OCI-LY1 (cell line): ENCODE results near the gene MXI1.

Experiments
- H2AFZ ChIP-seq: fragments of 200-600 bp; sonication (generic), shearing (Covaris generic); 2 replicates; pipeline ENCODE4 v1.6.0; 2014; ENCODE audit warnings: antibody characterized with exemption, mild to moderate bottlenecking, low read length
- H3F3A ChIP-seq: fragments of 200-600 bp; sonication (generic), shearing (Covaris generic); 2 replicates; pipeline ENCODE4 v1.6.0; 2014; ENCODE audit warnings: mild to moderate bottlenecking, antibody characterized with exemption, low read length, moderate library complexity; ENCODE audit not compliant: insufficient read depth
- H3K27ac ChIP-seq: fragments of 200-600 bp; sonication (generic); 2 replicates; pipeline ENCODE4 v1.5.1; 2014; ENCODE audit warnings: low read length, mixed run types, mild to moderate bottlenecking, low read depth; ENCODE audit not compliant: poor library complexity, severe bottlenecking
- H3K27me3 ChIP-seq: fragments of 200-600 bp; sonication (generic); 2 replicates; pipeline ENCODE4 v1.6.0; 2014; ENCODE audit warnings: antibody characterized with exemption, mild to moderate bottlenecking, low read length, moderate library complexity; ENCODE audit not compliant: insufficient read depth
- H3K36me3 ChIP-seq: fragments of 200-600 bp; sonication (generic); 2 replicates; pipeline ENCODE4 v1.6.1; 2014; ENCODE audit warnings: mild to moderate bottlenecking, antibody characterized with exemption, low read length, moderate library complexity, mixed read lengths; ENCODE audit not compliant: insufficient read depth
- H3K4me1 ChIP-seq: fragments of 200-600 bp; sonication (generic); 2 replicates; pipeline ENCODE4 v1.5.1; 2014; ENCODE audit warnings: mild to moderate bottlenecking, low read length, moderate library complexity; ENCODE audit not compliant: insufficient read depth, severe bottlenecking
- H3K4me2 ChIP-seq: fragments of 200-600 bp; sonication (generic), shearing (Covaris generic); 2 replicates; pipeline ENCODE4 v1.6.1; 2014; ENCODE audit warnings: low read length
- H3K4me3 ChIP-seq: fragments of 200-600 bp; sonication (generic); 2 replicates; pipeline ENCODE4 v1.5.1; 2014; ENCODE audit warnings: low read length, low read depth, mild to moderate bottlenecking, mixed read lengths; ENCODE audit not compliant: poor library complexity, severe bottlenecking
- H3K79me2 ChIP-seq: fragments of 200-600 bp; shearing (Covaris generic); 2 replicates; pipeline ENCODE4 v1.6.1; 2016; ENCODE audit warnings: mixed run types, low read length, mixed read lengths; ENCODE audit not compliant: insufficient read depth
- H3K9ac ChIP-seq: fragments of 200-600 bp; sonication (generic), shearing (Covaris generic); 2 replicates; pipeline ENCODE4 v1.6.1; 2014; ENCODE audit warnings: mild to moderate bottlenecking, low read length, mixed read lengths
- H3K9me2 ChIP-seq: fragments of 200-600 bp; sonication (generic), shearing (Covaris generic); 2 replicates; pipeline ENCODE4 v1.6.1; 2014; ENCODE audit warnings: low read depth, mild to moderate bottlenecking, low read length, mixed read lengths
- H3K9me3 ChIP-seq: fragments of 200-600 bp; shearing (Covaris generic); 2 replicates; pipeline ENCODE4 v1.6.1; 2014; ENCODE audit warnings: low read length, mixed read lengths
- H4K20me1 ChIP-seq: fragments of 200-600 bp; sonication (generic), shearing (Covaris generic); 2 replicates; pipeline ENCODE4 v1.6.0; 2016; ENCODE audit warnings: mild to moderate bottlenecking, low read length; ENCODE audit not compliant: insufficient read depth
- EZH2 ChIP-seq: fragments of 200-600 bp; sonication (generic), shearing (Covaris generic); IDR thresholded peaks from 2 replicates; pipeline ENCODE4 v1.8.0; 2017; ENCODE audit warnings: borderline replicate concordance, mixed run types, mild to moderate bottlenecking, antibody characterized with exemption, low read length, moderate library complexity, mixed read lengths
- TF ChIP-seq, protein P1 (sequence below): fragments of 200-600 bp; sonication (generic), shearing (Covaris generic); IDR thresholded peaks from 2 replicates; pipeline ENCODE4 v1.5.1; 2017; ENCODE audit warnings: mild to moderate bottlenecking, antibody characterized with exemption, low read length, moderate library complexity, mixed read lengths

Gene MXI1

DNA sequence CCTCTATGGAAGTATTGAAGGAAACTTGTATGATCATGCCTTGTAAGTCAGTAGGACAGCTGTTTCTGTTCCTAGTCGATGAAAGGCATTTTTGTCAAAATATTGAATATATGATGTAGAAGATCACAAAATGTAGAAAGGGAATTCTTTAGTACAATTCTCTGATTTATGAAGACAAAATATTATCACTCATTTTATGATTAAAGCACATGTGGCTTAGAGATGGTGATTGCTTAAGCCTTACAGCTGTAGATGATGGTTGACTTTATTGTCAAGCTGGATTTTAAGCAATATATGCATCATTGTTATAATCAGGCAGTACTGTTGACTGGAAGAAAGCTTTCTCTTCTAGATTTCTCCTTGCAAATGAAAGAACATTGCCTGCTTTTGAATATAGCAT is 26.4 kb downstream of the MXI1 start:
- no peak overlapping the region for H3K27ac ChIP-seq
- no peaks in the 10 kb centered on the region for H3K9me3 ChIP-seq
- no peaks in the 10 kb centered on the region for H3K4me1 ChIP-seq
- no peaks in the 10 kb centered on the region for H3K9me2 ChIP-seq
- no peak overlapping the region for H2AFZ ChIP-seq
- H4K20me1 ChIP-seq, result no peaks in the 10 kb centered on the region
- H3K9ac ChIP-seq, result no peak overlapping the region
- TF ChIP-seq, protein P1, sequence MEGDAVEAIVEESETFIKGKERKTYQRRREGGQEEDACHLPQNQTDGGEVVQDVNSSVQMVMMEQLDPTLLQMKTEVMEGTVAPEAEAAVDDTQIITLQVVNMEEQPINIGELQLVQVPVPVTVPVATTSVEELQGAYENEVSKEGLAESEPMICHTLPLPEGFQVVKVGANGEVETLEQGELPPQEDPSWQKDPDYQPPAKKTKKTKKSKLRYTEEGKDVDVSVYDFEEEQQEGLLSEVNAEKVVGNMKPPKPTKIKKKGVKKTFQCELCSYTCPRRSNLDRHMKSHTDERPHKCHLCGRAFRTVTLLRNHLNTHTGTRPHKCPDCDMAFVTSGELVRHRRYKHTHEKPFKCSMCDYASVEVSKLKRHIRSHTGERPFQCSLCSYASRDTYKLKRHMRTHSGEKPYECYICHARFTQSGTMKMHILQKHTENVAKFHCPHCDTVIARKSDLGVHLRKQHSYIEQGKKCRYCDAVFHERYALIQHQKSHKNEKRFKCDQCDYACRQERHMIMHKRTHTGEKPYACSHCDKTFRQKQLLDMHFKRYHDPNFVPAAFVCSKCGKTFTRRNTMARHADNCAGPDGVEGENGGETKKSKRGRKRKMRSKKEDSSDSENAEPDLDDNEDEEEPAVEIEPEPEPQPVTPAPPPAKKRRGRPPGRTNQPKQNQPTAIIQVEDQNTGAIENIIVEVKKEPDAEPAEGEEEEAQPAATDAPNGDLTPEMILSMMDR, result no peak
- peaks cover 51% of the 10 kb centered on the region for H3K36me3 ChIP-seq
- no peaks in the 10 kb centered on the region for H3F3A ChIP-seq
- H3K79me2 ChIP-seq, result peaks cover 4% of the 10 kb centered on the region; the same call in 1 of the 2 replicates
- no peak overlapping the region for H3K4me3 ChIP-seq
- no peaks in the 10 kb centered on the region for H3K27me3 ChIP-seq
- no peak overlapping the region for H3K4me2 ChIP-seq

DNA sequence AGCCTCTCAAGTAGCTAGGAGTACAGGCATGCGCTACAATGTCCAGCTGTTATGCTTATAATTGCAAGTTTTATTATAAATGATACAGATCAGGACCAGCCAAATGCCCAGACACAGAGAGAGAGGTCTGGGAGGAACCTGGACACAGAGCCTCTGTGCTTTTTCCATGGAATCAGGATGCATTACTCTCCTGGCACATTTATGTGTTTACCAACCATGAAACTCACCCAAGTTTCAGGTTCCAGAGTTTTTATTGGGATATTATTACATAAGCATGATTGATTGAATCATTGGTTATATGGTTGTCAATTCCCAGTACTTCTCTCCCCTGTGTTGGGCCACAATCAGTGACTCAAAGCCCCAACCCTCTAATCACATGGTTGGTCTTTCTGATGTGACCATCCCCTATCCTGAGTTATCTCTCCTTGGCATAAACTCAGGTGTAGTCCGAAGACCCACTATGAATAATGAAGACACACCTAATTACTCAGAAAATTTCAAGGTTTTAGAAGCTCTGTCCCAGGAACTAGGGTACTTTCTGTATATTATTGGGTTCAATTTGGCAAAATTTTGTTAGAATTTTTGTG is 30.6 kb downstream of the MXI1 start:
- Histone ChIP-seq H3K4me2 (no peak overlapping the region), H3K79me2 (peaks cover 35% of the 10 kb centered on the region), H3K4me1 (peaks cover 15% of the 10 kb centered on the region), H3F3A (no peaks in the 10 kb centered on the region), H3K9me3 (no peaks in the 10 kb centered on the region), H3K27me3 (no peaks in the 10 kb centered on the region), H3K9me2 (no peaks in the 10 kb centered on the region), H3K4me3 (no peak overlapping the region), H4K20me1 (no peaks in the 10 kb centered on the region), H3K27ac (no peak overlapping the region), H3K36me3 (peaks cover 20% of the 10 kb centered on the region), H2AFZ (no peak overlapping the region), H3K9ac (no peak overlapping the region)
- TF ChIP-seq, protein P1, result no peak
- no peak for TF ChIP-seq EZH2

DNA sequence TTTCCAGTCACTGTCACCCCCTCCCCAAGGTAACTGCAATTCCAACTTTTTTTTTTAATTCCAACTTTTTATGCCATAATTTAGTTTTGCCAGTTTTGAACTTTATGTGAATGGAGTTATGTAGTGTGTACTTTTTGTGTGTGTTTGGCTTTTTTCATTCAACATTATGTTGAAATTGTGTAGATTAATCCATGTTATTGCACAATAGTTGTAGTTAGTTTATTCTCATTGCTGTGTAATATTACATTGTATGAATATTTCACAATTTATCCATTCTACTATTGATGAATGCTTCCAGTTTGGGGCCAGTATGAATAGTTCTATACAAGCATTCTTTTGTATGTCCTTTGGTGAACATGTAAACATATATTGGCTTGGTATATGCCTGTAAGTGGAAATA is 32.5 kb downstream of the MXI1 start:
- Histone ChIP-seq H4K20me1 (no peaks in the 10 kb centered on the region), H3K4me3 (no peak overlapping the region), H3K9me2 (no peaks in the 10 kb centered on the region), H3K36me3 (peaks cover 28% of the 10 kb centered on the region), H3K9me3 (no peaks in the 10 kb centered on the region), H3K27me3 (no peaks in the 10 kb centered on the region), H3K79me2 (peaks cover 38% of the 10 kb centered on the region), H3F3A (no peaks in the 10 kb centered on the region), H3K27ac (no peak overlapping the region), H3K4me1 (peaks cover 15% of the 10 kb centered on the region), H2AFZ (no peak overlapping the region), H3K4me2 (no peak overlapping the region), H3K9ac (no peak overlapping the region)
- TF ChIP-seq EZH2, result no peak
- TF ChIP-seq, protein P1, result no peak
